ENCODE measurements around the gene TPRX1.
A peak's percentile ranks its signal among the peaks of the same experiment; 100 is the strongest.
"Not testable (repeated sequence)": the region's sequence is repeated elsewhere in the genome, so short reads cannot be mapped to it uniquely, and the experiment has no call there.

Gene TPRX1

GRCh38 chr19:47804451-47804850 is at the start of gene TPRX1:
Gene TPRX1, minus strand, starts transcription at chr19:47804551. Its CDS starts 12 bp downstream, at chr19:47804539.
- DNase-seq (ENCODE audit: low read depth in 2 of 2) = not testable (repeated sequence)

- no peak for DNase-seq (ENCODE audit: low read depth in 2 of 2)
These were observed 48.7 kb upstream of the TPRX1 start for GRCh38 chr19:47853003-47853402.

GRCh38 chr19:47848823-47849473 is 44.6 kb upstream of the TPRX1 start:
- no peak for DNase-seq (ENCODE audit: low read depth in 2 of 2)

GRCh38 chr19:47848425-47848822 is 44.1 kb upstream of the TPRX1 start:
- no peak for DNase-seq (ENCODE audit: low read depth in 2 of 2)

- no peak for DNase-seq (ENCODE audit: low read depth in 2 of 2)
These were observed 38.6 kb upstream of the TPRX1 start for GRCh38 chr19:47842941-47843340.

GRCh38 chr19:47839913-47840312 is 35.6 kb upstream of the TPRX1 start:
- no peak for DNase-seq (ENCODE audit: low read depth in 2 of 2)

GRCh38 chr19:47839411-47839810 is 35.1 kb upstream of the TPRX1 start:
- DNase-seq (ENCODE audit: low read depth in 2 of 2) = no peak

- no peak for DNase-seq (ENCODE audit: low read depth in 2 of 2)
These were observed 31.7 kb upstream of the TPRX1 start for GRCh38 chr19:47836038-47836437.

- DNase-seq (ENCODE audit: low read depth in 2 of 2) = no peak
These were observed 28.4 kb upstream of the TPRX1 start for GRCh38 chr19:47832723-47833122.

- no peak for DNase-seq (ENCODE audit: low read depth in 2 of 2)
These were observed 22.4 kb upstream of the TPRX1 start for GRCh38 chr19:47826800-47827199.

GRCh38 chr19:47824396-47824795 is 20.0 kb upstream of the TPRX1 start:
- no peak for DNase-seq (ENCODE audit: low read depth in 2 of 2)

- DNase-seq (ENCODE audit: low read depth in 2 of 2) = no peak
These were observed 17.2 kb upstream of the TPRX1 start, which contains the start of gene CRX for GRCh38 chr19:47821460-47822020. Gene CRX, plus strand, starts transcription at chr19:47821937. Its CDS starts 12,507 bp downstream, at chr19:47834444.

GRCh38 chr19:47820410-47820809 is 16.1 kb upstream of the TPRX1 start:
- DNase-seq (ENCODE audit: low read depth in 2 of 2) = no peak

- no peak for DNase-seq (ENCODE audit: low read depth in 2 of 2)
These were observed 15.5 kb upstream of the TPRX1 start for GRCh38 chr19:47819858-47820257.

- DNase-seq (ENCODE audit: low read depth in 2 of 2) = not testable (repeated sequence)
These were observed 13.9 kb upstream of the TPRX1 start for GRCh38 chr19:47818221-47818620.

- DNase-seq (ENCODE audit: low read depth in 2 of 2) = not testable (repeated sequence)
These were observed 11.9 kb upstream of the TPRX1 start for GRCh38 chr19:47816270-47816669.

- DNase-seq (ENCODE audit: low read depth in 2 of 2) = no peak
These were observed 9.6 kb upstream of the TPRX1 start for GRCh38 chr19:47813995-47814328.

GRCh38 chr19:47813304-47813994 is 9.1 kb upstream of the TPRX1 start:
- DNase-seq (ENCODE audit: low read depth in 2 of 2) = peak; percentile 43 to 47

- no peak for DNase-seq (ENCODE audit: low read depth in 2 of 2)
These were observed 2.1 kb upstream of the TPRX1 start for GRCh38 chr19:47806435-47806834.

- no peak for DNase-seq (ENCODE audit: low read depth in 2 of 2)
These were observed 962 bp upstream of the TPRX1 start for GRCh38 chr19:47805313-47805712.

- not testable (repeated sequence) for DNase-seq (ENCODE audit: low read depth in 2 of 2)
These were observed 680 bp downstream of the TPRX1 start for GRCh38 chr19:47803671-47804070.

- not testable (repeated sequence) for DNase-seq (ENCODE audit: low read depth in 2 of 2)
These were observed 1.2 kb downstream of the TPRX1 start for GRCh38 chr19:47803148-47803547.

- DNase-seq (ENCODE audit: low read depth in 2 of 2) = no peak
These were observed 1.8 kb downstream of the TPRX1 start for GRCh38 chr19:47802521-47803043.
